GM23248 (cell line): Measurements from ENCODE around the gene SMG9. TPM values are rescaled to one million over a fixed set of nuclear protein-coding genes. Genes with fewer than 3 reads are reported as not detected.

Source experiments
- DNase-seq: peaks from one replicate; pipeline ENCODE4 v3.0.0-alpha.2; 2015
- H2AFZ ChIP-seq: fragments of 200-600 bp; sonication (generic); 2 replicates; pipeline ENCODE4 v1.6.1; 2016; ENCODE audit warnings: antibody characterized with exemption
- H3F3A ChIP-seq: fragments of 200-600 bp; sonication (generic); 2 replicates; pipeline ENCODE4 v1.6.1; 2016; ENCODE audit warnings: mild to moderate bottlenecking, antibody characterized with exemption, mixed run types; ENCODE audit not compliant: insufficient read depth
- H3K27ac ChIP-seq: fragments of 200-600 bp; sonication (generic); 2 replicates; pipeline ENCODE4 v1.5.1; 2016; ENCODE audit warnings: mild to moderate bottlenecking
- H3K27me3 ChIP-seq: fragments of 200-600 bp; sonication (generic); replicated peaks from 2 replicates; pipeline ENCODE4 v1.6.1; 2016; ENCODE audit warnings: mild to moderate bottlenecking; ENCODE audit not compliant: insufficient read depth
- H3K36me3 ChIP-seq: fragments of 200-600 bp; sonication (generic); 2 replicates; pipeline ENCODE4 v1.6.1; 2016; ENCODE audit warnings: low read depth, mild to moderate bottlenecking
- H3K4me1 ChIP-seq: fragments of 200-600 bp; sonication (generic); 2 replicates; pipeline ENCODE4 v1.6.1; 2016; ENCODE audit warnings: mild to moderate bottlenecking; ENCODE audit not compliant: insufficient read depth
- H3K4me2 ChIP-seq: fragments of 200-600 bp; sonication (generic); one replicate; pipeline ENCODE4 v1.6.1; 2016; ENCODE audit warnings: mild to moderate bottlenecking; ENCODE audit not compliant: unreplicated experiment
- H3K4me3 ChIP-seq: fragments of 200-600 bp; sonication (generic); 2 replicates; pipeline ENCODE4 v1.5.1; 2016; ENCODE audit warnings: mild to moderate bottlenecking
- H3K79me2 ChIP-seq: fragments of 200-600 bp; sonication (generic); 2 replicates; pipeline ENCODE4 v1.6.1; 2016; ENCODE audit warnings: mild to moderate bottlenecking; ENCODE audit not compliant: insufficient read depth
- H3K9ac ChIP-seq: fragments of 200-600 bp; sonication (generic); 2 replicates; pipeline ENCODE4 v1.6.1; 2016; ENCODE audit warnings: mild to moderate bottlenecking
- H3K9me2 ChIP-seq: fragments of 200-600 bp; sonication (generic); 2 replicates; pipeline ENCODE4 v1.6.1; 2016; ENCODE audit warnings: mixed run types, mild to moderate bottlenecking, moderate library complexity; ENCODE audit not compliant: insufficient read depth
- H3K9me3 ChIP-seq: fragments of 200-600 bp; sonication (generic); one replicate; pipeline ENCODE4 v1.6.1; 2017; ENCODE audit warnings: low read depth
- H4K20me1 ChIP-seq: fragments of 200-600 bp; sonication (generic); 2 replicates; pipeline ENCODE4 v1.6.0; 2016; ENCODE audit not compliant: insufficient read depth
- EZH2 ChIP-seq: fragments of 200-600 bp; sonication (generic); IDR thresholded peaks from 2 replicates; pipeline ENCODE4 v1.6.1; 2018; ENCODE audit warnings: antibody characterized with exemption, mild to moderate bottlenecking; ENCODE audit not compliant: insufficient read depth, poor library complexity, severe bottlenecking
- EZH2phosphoT487 ChIP-seq: fragments of 200-600 bp; sonication (generic); IDR thresholded peaks from 2 replicates; pipeline ENCODE4 v1.6.1; 2018; ENCODE audit warnings: antibody characterized with exemption, moderate library complexity, mild to moderate bottlenecking, low read depth; ENCODE audit not compliant: insufficient read depth
- WGBS, 2 experiments: methylation state at CpG; one replicate each; pipeline ENCODE4 v1.1.6; 2015 to 2017; ENCODE audit warnings: low lambda C conversion rate in 2 of 2, low coverage in 1 of 2; ENCODE audit errors: missing lambda C conversion rate in 2 of 2; 5-methylcytosine and 5-hydroxymethylcytosine counted together
- in situ Hi-C: fragments of 300-500 bp; cut with MboI; formaldehyde crosslinking; loops from 2 replicates; pipeline ENCODE4 v1.15.0; 2020
- polyA plus RNA-seq: library from polyadenylated mRNA; unstranded; fragments of >200 nt; fragmentation: Nextera tagmentation; extraction: Ambion mirVana; gene quantifications from 2 replicates; pipeline ENCODE4 v1.2.1, GENCODE V29; 2016
- total RNA-seq: library from RNA; depleted of rRNA; stranded (reverse); fragments of >200 nt; shearing (Covaris generic); gene quantifications from 2 replicates; pipeline ENCODE4 v1.2.3, GENCODE V29; 2014; rRNA removed

Gene SMG9, protein sequence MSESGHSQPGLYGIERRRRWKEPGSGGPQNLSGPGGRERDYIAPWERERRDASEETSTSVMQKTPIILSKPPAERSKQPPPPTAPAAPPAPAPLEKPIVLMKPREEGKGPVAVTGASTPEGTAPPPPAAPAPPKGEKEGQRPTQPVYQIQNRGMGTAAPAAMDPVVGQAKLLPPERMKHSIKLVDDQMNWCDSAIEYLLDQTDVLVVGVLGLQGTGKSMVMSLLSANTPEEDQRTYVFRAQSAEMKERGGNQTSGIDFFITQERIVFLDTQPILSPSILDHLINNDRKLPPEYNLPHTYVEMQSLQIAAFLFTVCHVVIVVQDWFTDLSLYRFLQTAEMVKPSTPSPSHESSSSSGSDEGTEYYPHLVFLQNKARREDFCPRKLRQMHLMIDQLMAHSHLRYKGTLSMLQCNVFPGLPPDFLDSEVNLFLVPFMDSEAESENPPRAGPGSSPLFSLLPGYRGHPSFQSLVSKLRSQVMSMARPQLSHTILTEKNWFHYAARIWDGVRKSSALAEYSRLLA
- total RNA-seq (11.5 and 13.0 TPM in 2 replicates), polyA plus RNA-seq (23.2 and 25.7 TPM in 2 replicates)

DNA sequence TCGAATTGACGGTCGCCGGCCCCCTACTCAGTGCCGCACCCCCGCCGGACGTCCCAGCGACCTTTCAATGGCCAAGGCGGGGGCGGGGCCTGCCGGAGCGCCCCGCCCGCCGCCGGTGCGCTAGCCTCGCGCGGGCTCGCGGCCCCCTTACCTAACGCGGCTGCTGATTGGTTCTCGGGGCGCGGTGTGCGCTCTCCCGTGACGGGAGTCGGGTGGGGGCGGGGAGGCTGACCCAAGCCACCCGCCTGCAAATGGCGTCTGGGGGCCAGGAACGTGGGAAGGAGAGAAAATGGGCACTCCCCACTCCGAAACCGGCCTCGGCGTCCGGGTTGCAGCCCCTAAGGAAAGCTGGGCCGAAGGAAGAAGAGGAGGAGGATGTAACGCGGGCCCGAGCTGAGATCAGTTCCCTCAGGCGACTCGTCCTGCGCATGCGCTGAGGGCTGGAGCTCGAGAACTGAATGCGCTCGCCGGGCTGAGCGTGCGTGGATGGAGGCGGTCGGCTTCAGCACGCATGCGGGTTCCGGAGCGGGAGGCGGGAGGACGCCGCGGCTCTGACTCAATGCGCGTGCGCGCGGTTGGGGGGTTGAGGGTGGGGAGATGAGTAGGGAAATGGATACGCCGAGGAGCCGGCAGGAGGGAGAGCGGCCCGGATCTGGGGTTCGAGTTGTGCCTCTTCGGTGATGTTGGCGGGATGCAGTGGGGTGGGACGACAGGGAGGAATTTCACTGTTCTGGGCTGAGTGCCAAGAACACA lies at the start of gene SMG9:
Gene SMG9, minus strand, starts transcription at position 460 of the 753 bp plus-strand sequence. CDS start 4,221 bp downstream, outside the sequence.
- peak within 1 kb of the TSS; percentile 95 for H3K27ac ChIP-seq
- no peaks in the 10 kb centered on the region for H3K27me3 ChIP-seq
- H3K36me3 ChIP-seq = peaks cover 13% of the 10 kb centered on the region; the same call in 1 of the 2 replicates
- H3F3A ChIP-seq = peaks cover 67% of the 10 kb centered on the region
- no peaks in the 10 kb centered on the region for H4K20me1 ChIP-seq
- in situ Hi-C loops = no loop called here
- peak within 1 kb of the TSS; percentile 68 for H2AFZ ChIP-seq
- no peaks in the 10 kb centered on the region for H3K9me2 ChIP-seq
- peak within 1 kb of the TSS; percentile 99 for H3K4me2 ChIP-seq
- no peaks in the 10 kb centered on the region for H3K9me3 ChIP-seq
- H3K4me3 ChIP-seq = peak within 1 kb of the TSS; percentile 87
- peaks cover 38% of the 10 kb centered on the region for H3K79me2 ChIP-seq
- peak; percentile 99 for DNase-seq
- no peak for TF ChIP-seq EZH2
- TF ChIP-seq EZH2phosphoT487 = no peak
- peak within 1 kb of the TSS; percentile 95 for H3K9ac ChIP-seq
- peaks cover 68% of the 10 kb centered on the region for H3K4me1 ChIP-seq
- WGBS, 2 experiments = 1% methylated on average over 60 to 79 of the region's 79 CpGs

DNA sequence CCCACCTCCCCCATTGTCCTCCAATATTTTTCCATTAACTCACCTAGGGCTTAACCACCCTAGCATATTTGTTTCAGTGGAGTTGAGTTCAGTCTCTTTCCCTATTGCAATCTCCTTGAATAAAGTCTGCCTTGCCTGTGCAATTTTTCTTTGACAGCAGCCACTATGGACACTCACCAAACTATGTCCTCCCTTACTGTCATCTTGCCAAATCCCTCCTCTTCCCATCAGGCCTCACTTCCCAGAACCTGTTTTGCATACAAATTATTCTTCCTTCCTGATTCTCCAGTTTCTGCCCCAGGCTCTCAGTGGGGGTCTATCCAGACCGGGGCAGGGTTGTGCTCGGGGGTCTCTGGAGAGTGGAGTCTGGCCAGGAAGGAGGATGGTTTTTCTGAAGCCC lies 49.7 kb upstream of the SMG9 start:
- no peak overlapping the region for H3K9ac ChIP-seq
- DNase-seq = peak; percentile 16
- H3K36me3 ChIP-seq = no peaks in the 10 kb centered on the region
- H3K79me2 ChIP-seq = no peaks in the 10 kb centered on the region
- H3K9me3 ChIP-seq = no peaks in the 10 kb centered on the region
- no peaks in the 10 kb centered on the region for H3K4me1 ChIP-seq
- no peaks in the 10 kb centered on the region for H3F3A ChIP-seq
- TF ChIP-seq EZH2 (no peak), EZH2phosphoT487 (no peak)
- H4K20me1 ChIP-seq = no peaks in the 10 kb centered on the region
- H3K9me2 ChIP-seq = no peaks in the 10 kb centered on the region
- H2AFZ ChIP-seq = no peak overlapping the region
- no peak overlapping the region for H3K4me3 ChIP-seq
- 6 to 17% methylated on average over 2 of the region's 2 CpGs for WGBS, 2 experiments
- H3K4me2 ChIP-seq = no peak overlapping the region
- in situ Hi-C loops = no loop called here
- H3K27ac ChIP-seq = no peak overlapping the region
- H3K27me3 ChIP-seq = no peaks in the 10 kb centered on the region; the same call in 1 of the 2 replicates

DNA sequence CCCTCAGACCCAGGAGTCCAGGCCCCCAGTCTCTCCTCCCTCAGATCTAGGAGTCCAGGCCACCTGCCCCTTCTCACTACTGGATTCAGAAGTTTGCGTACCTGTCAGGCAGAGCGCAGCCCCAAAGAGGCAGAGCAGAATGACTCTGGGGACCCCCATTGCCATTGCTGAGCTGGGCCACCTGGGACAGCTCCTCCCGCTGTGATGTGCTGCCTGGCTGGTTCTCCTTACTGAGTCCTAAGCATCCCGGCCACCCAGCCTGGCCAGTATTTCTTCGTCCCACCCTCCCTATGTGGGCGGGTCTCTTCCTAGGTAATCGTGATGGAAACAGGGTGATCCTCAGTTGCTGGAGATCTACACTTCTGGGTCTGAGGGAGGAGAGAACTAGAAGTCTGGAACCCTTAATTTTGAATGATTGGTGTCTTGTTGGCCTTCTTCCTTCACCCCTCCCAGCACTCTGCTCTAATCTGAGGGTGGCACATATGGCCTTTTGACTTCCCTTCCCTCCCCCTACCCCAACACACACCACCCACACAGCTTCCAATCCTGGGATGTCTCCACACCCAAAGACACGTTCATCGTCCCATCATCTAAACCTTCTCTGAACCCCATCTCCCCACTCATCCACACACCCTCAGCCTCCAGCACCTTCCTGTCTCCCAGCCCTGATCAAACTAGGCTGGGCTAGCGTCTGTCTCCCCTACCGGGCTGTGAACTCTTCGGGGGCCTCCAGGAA lies 47.6 kb upstream of the SMG9 start, which contains the start of gene LYPD5:
Gene LYPD5, minus strand, starts transcription at position 232 of the 736 bp plus-strand sequence. Its CDS starts 67 bp downstream, at position 165.
- no peak within 1 kb of the TSS for H2AFZ ChIP-seq
- H3K9me3 ChIP-seq = no peaks in the 10 kb centered on the region
- no peaks in the 10 kb centered on the region for H3F3A ChIP-seq
- no peak within 1 kb of the TSS for H3K4me3 ChIP-seq
- no peak within 1 kb of the TSS for H3K27ac ChIP-seq
- no peaks in the 10 kb centered on the region for H3K79me2 ChIP-seq
- no peak for DNase-seq
- H3K36me3 ChIP-seq = no peaks in the 10 kb centered on the region
- in situ Hi-C loops = no loop called here
- no peak for TF ChIP-seq EZH2
- TF ChIP-seq EZH2phosphoT487 = no peak
- H3K9me2 ChIP-seq = no peaks in the 10 kb centered on the region
- H3K27me3 ChIP-seq = peaks cover 7% of the 10 kb centered on the region; the same call in 1 of the 2 replicates
- H3K4me2 ChIP-seq = no peak within 1 kb of the TSS
- H3K4me1 ChIP-seq = no peaks in the 10 kb centered on the region
- H4K20me1 ChIP-seq = no peaks in the 10 kb centered on the region
- 41% methylated on average over 12 of the region's 12 CpGs for WGBS, 2 experiments
- no peak within 1 kb of the TSS for H3K9ac ChIP-seq
